Tibial nerve (tissue), 3 donors: ENCODE results near the gene TMEM14A.

Source experiments
- POLR2A ChIP-seq, 2 donors: fragments of 450-650 bp; IDR thresholded peaks; one replicate each; pipeline ENCODE4 v1.6.1; 2017; ENCODE audit warnings: antibody characterized with exemption in 2 of 2, mild to moderate bottlenecking in 2 of 2, moderate library complexity in 2 of 2
- TF ChIP-seq, protein P1 (sequence below), 5 experiments: fragments of 200-600 bp in 3 of 5; fragments of 450-650 bp in 2 of 5; sonication (generic) in 3 of 5; IDR thresholded peaks; one replicate each; pipeline ENCODE4 v1.5.1; 2016 to 2019; ENCODE audit warnings: antibody characterized with exemption in 5 of 5, mild to moderate bottlenecking in 3 of 5, moderate library complexity in 2 of 5

GRCh38 chr6:52666071-52666470, 4.8 kb upstream of the TMEM14A start:
- TF ChIP-seq, protein P1, sequence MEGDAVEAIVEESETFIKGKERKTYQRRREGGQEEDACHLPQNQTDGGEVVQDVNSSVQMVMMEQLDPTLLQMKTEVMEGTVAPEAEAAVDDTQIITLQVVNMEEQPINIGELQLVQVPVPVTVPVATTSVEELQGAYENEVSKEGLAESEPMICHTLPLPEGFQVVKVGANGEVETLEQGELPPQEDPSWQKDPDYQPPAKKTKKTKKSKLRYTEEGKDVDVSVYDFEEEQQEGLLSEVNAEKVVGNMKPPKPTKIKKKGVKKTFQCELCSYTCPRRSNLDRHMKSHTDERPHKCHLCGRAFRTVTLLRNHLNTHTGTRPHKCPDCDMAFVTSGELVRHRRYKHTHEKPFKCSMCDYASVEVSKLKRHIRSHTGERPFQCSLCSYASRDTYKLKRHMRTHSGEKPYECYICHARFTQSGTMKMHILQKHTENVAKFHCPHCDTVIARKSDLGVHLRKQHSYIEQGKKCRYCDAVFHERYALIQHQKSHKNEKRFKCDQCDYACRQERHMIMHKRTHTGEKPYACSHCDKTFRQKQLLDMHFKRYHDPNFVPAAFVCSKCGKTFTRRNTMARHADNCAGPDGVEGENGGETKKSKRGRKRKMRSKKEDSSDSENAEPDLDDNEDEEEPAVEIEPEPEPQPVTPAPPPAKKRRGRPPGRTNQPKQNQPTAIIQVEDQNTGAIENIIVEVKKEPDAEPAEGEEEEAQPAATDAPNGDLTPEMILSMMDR (IDR thresholded peaks at IDR 0.05) = no peak
- TF ChIP-seq POLR2A (IDR thresholded peaks at IDR 0.05) = no peak
